ENCODE data around the gene EHD1. TPM values are rescaled to one million over a fixed set of nuclear protein-coding genes. Genes with fewer than 3 reads are reported as not detected.

The EHD1 gene
- total RNA-seq, 1 donor from 2014 or later = 216 TPM

- Histone ChIP-seq H3K9me3 (no peaks in the 10 kb centered on the region), H3K27me3 (no peaks in the 10 kb centered on the region), H3K4me3 (peak overlapping the region; percentile 57 to 92), H3K27ac (peak overlapping the region; percentile 59 to 76), H3K36me3 (peaks cover 13 to 15% of the 10 kb centered on the region in 2 donors), H3K4me1 (peaks cover 6 to 19% of the 10 kb centered on the region in 2 donors)
- intact Hi-C loops (cut with DNase I) = loop anchor here (5.0 kb wide), 2 partner anchors 179 to 199 kb away; partner anchors contain the start of genes VPS51 and ZNHIT2
- DNase-seq (ENCODE audit: low spot score in 2 of 2) = peak in 1 of 2 donors; percentile 65
- peak in 2 of 3 experiments; percentile 16 to 24 for TF ChIP-seq CTCF (IDR thresholded peaks at IDR 0.05)
Measured at GRCh38 chr11:64918017-64918416, 39.6 kb upstream of the EHD1 start.

- H3K27me3 ChIP-seq = no peaks in the 10 kb centered on the region
- intact Hi-C loops (cut with DNase I) = loop anchor here (1.0 to 5.0 kb wide), 5 partner anchors 96 to 200 kb away; partner anchors contain the start of genes CDCA5, SNX15, VPS51 and ZFPL1
- H3K36me3 ChIP-seq = peaks cover 17 to 19% of the 10 kb centered on the region in 2 donors
- H3K27ac ChIP-seq = peak overlapping the region; percentile 59 to 76
- no peak for DNase-seq (ENCODE audit: low spot score in 2 of 2)
- H3K4me3 ChIP-seq = peak overlapping the region; percentile 57 to 92
- no peaks in the 10 kb centered on the region for H3K9me3 ChIP-seq
- TF ChIP-seq CTCF (IDR thresholded peaks at IDR 0.05) = no peak
- peaks cover 6 to 19% of the 10 kb centered on the region in 2 donors for H3K4me1 ChIP-seq
Measured at GRCh38 chr11:64917663-64917995, 39.2 kb upstream of the EHD1 start.

GRCh38 chr11:64916775-64917662 lies 38.6 kb upstream of the EHD1 start, which contains the start of gene ATG2A:
ATG2A (minus strand) TSS chr11:64917209; CDS start chr11:64917135, 74 bp downstream.
- peak within 1 kb of the TSS; percentile 92 to 94 for H3K4me3 ChIP-seq
- H3K27me3 ChIP-seq = no peaks in the 10 kb centered on the region
- no peaks in the 10 kb centered on the region for H3K9me3 ChIP-seq
- peaks cover 6 to 19% of the 10 kb centered on the region in 2 donors for H3K4me1 ChIP-seq
- H3K36me3 ChIP-seq = peaks cover 21 to 25% of the 10 kb centered on the region in 2 donors
- TF ChIP-seq CTCF (IDR thresholded peaks at IDR 0.05) = no peak
- peak within 1 kb of the TSS; percentile 75 to 76 for H3K27ac ChIP-seq
- peak; percentile 99 to 100 for DNase-seq (ENCODE audit: low spot score in 2 of 2)
- intact Hi-C loops (cut with DNase I) = loop anchor here (1.0 to 5.0 kb wide), 5 partner anchors 96 to 200 kb away; partner anchors contain the start of genes CDCA5, SNX15, VPS51 and ZFPL1

- H3K36me3 ChIP-seq = peaks cover 29 to 33% of the 10 kb centered on the region in 2 donors
- peak overlapping the region; percentile 67 to 75 for H3K27ac ChIP-seq
- H3K9me3 ChIP-seq = no peaks in the 10 kb centered on the region
- no peak for DNase-seq (ENCODE audit: low spot score in 2 of 2)
- peak overlapping the region; percentile 92 to 94 for H3K4me3 ChIP-seq
- intact Hi-C loops (cut with DNase I) = loop anchor here (5.0 kb wide), 2 partner anchors 181 to 201 kb away; partner anchors contain the start of genes VPS51 and ZNHIT2
- no peak for TF ChIP-seq CTCF (IDR thresholded peaks at IDR 0.05)
- no peaks in the 10 kb centered on the region for H3K27me3 ChIP-seq
- peaks cover 6 to 19% of the 10 kb centered on the region in 2 donors for H3K4me1 ChIP-seq
Measured at GRCh38 chr11:64916040-64916774, 37.8 kb upstream of the EHD1 start.

GRCh38 chr11:64915376-64915887 lies 37.0 kb upstream of the EHD1 start:
- Histone ChIP-seq H3K9me3 (no peaks in the 10 kb centered on the region), H3K27me3 (no peaks in the 10 kb centered on the region), H3K27ac (peak overlapping the region; percentile 67 to 75), H3K4me1 (peaks cover 6 to 19% of the 10 kb centered on the region in 2 donors), H3K36me3 (peaks cover 37 to 41% of the 10 kb centered on the region in 2 donors), H3K4me3 (peak overlapping the region; percentile 92 to 94)
- no peak for TF ChIP-seq CTCF (IDR thresholded peaks at IDR 0.05)
- intact Hi-C loops (cut with DNase I) = loop anchor here (5.0 kb wide), 2 partner anchors 182 to 202 kb away; partner anchors contain the start of genes VPS51 and ZNHIT2
- DNase-seq (ENCODE audit: low spot score in 2 of 2) = no peak
